Cardiac muscle cell (in vitro differentiated cells and primary cell): ENCODE data around the gene LHB. TPM values are rescaled to one million over a fixed set of nuclear protein-coding genes. Genes with fewer than 3 reads are reported as not detected.
A peak's percentile ranks its signal among the peaks of the same experiment; 100 is the strongest.

Experiments
- DNase-seq, 2 donors: peaks; one replicate each; pipeline versions ENCODE4 v3.0.0 to v3.0.0-alpha.2; 2010 to 2017; ENCODE audit warnings: low read depth in 1 of 2, low spot score in 1 of 2
- H3K27ac ChIP-seq: fragments of 200-600 bp; sonication (generic); 2 replicates; pipeline ENCODE4 v1.5.1; 2016
- H3K27me3 ChIP-seq: fragments of 200-600 bp; sonication (generic); 2 replicates; pipeline ENCODE4 v1.6.0; 2016; ENCODE audit warnings: control low read depth
- H3K36me3 ChIP-seq: fragments of 200-600 bp; sonication (generic); 2 replicates; pipeline ENCODE4 v1.5.1; 2016; ENCODE audit warnings: control low read depth
- H3K4me1 ChIP-seq: fragments of 200-600 bp; sonication (generic); 2 replicates; pipeline ENCODE4 v1.8.1; 2017; ENCODE audit warnings: low read depth, mild to moderate bottlenecking, mixed run types
- H3K4me3 ChIP-seq: fragments of 200-600 bp; sonication (generic); 2 replicates; pipeline ENCODE4 v1.5.1; 2016; ENCODE audit warnings: mild to moderate bottlenecking
- H3K9me3 ChIP-seq: fragments of 200-600 bp; sonication (generic); 2 replicates; pipeline ENCODE4 v1.5.1; 2017; ENCODE audit warnings: low read depth, mild to moderate bottlenecking, control low read depth
- CTCF ChIP-seq: IDR thresholded peaks from 2 replicates; pipeline ENCODE4 v1.5.1; 2012; ENCODE audit warnings: low read depth, mild to moderate bottlenecking, low read length
- polyA plus RNA-seq: library from polyadenylated mRNA; unstranded; fragments of >200 nt; fragmentation: Nextera tagmentation; extraction: Ambion mirVana; gene quantifications from 2 replicates; pipeline ENCODE4 v1.2.1, GENCODE V29; 2016
- total RNA-seq: library from RNA; depleted of rRNA; stranded (reverse); fragments of >200 nt; gene quantifications from 2 replicates; pipeline ENCODE4 v1.2.3, GENCODE V29; 2016

LHB gene
- total and polyA plus RNA-seq, 2 experiments from 2014 or later: 1.8 TPM; not detected in 1

GRCh38 chr19:48991873-48992580 is 24.9 kb downstream of the LHB start:
- H3K4me3 ChIP-seq: peak overlapping the region; percentile 63
- no peaks in the 10 kb centered on the region for H3K9me3 ChIP-seq
- H3K36me3 ChIP-seq: peaks cover 10% of the 10 kb centered on the region
- peak; percentile 69 to 86 for DNase-seq
- H3K27me3 ChIP-seq: no peaks in the 10 kb centered on the region
- TF ChIP-seq CTCF: no peak
- H3K27ac ChIP-seq: peak overlapping the region; percentile 87
- H3K4me1 ChIP-seq: peaks cover 15% of the 10 kb centered on the region

- Histone ChIP-seq H3K4me3 (no peak overlapping the region), H3K9me3 (no peaks in the 10 kb centered on the region), H3K27ac (peak overlapping the region; percentile 87), H3K36me3 (peaks cover 15% of the 10 kb centered on the region), H3K27me3 (no peaks in the 10 kb centered on the region), H3K4me1 (peaks cover 15% of the 10 kb centered on the region)
- no peak for TF ChIP-seq CTCF
- DNase-seq: no peak
Observed at GRCh38 chr19:48991011-48991609, 25.8 kb downstream of the LHB start.

GRCh38 chr19:48990400-48990799 is 26.5 kb downstream of the LHB start:
- Histone ChIP-seq H3K36me3 (peaks cover 21% of the 10 kb centered on the region), H3K27ac (no peak overlapping the region), H3K9me3 (no peaks in the 10 kb centered on the region), H3K27me3 (no peaks in the 10 kb centered on the region), H3K4me3 (no peak overlapping the region), H3K4me1 (peaks cover 15% of the 10 kb centered on the region)
- DNase-seq: no peak
- TF ChIP-seq CTCF: no peak

GRCh38 chr19:48989701-48990291 is 27.1 kb downstream of the LHB start:
- TF ChIP-seq CTCF: no peak
- Histone ChIP-seq H3K4me1 (peaks cover 15% of the 10 kb centered on the region), H3K9me3 (no peaks in the 10 kb centered on the region), H3K27ac (no peak overlapping the region), H3K4me3 (no peak overlapping the region), H3K36me3 (peaks cover 27% of the 10 kb centered on the region), H3K27me3 (no peaks in the 10 kb centered on the region)
- no peak for DNase-seq

GRCh38 chr19:48988860-48989259 is 28.0 kb downstream of the LHB start:
- no peak for TF ChIP-seq CTCF

More at GRCh38 chr19:48988860-48989259, 28.0 kb downstream of the LHB start:
- no peak for DNase-seq
- Histone ChIP-seq H3K9me3 (no peaks in the 10 kb centered on the region), H3K4me1 (peaks cover 10% of the 10 kb centered on the region), H3K27ac (no peak overlapping the region), H3K36me3 (peaks cover 37% of the 10 kb centered on the region), H3K4me3 (no peak overlapping the region), H3K27me3 (no peaks in the 10 kb centered on the region)
